Tibial artery (tissue), 4 donors: ENCODE data around the gene RGS7.

ENCODE experiments used
- DNase-seq, 2 donors: peaks; one replicate each; pipeline ENCODE4 v3.0.0-alpha.2; 2019
- H3K27ac ChIP-seq, 2 donors: fragments of 200-600 bp; sonication (generic) in 1 of 2; 1 replicate in 1 of 2; 2 replicates in 1 of 2; pipeline ENCODE4 v1.5.1; 2018 to 2019; ENCODE audit warnings: mild to moderate bottlenecking in 1 of 2
- H3K27me3 ChIP-seq, 2 donors: fragments of 200-600 bp; sonication (generic) in 1 of 2; one replicate each; pipeline versions ENCODE4 v1.5.1 to v1.6.0; 2016 to 2019
- H3K36me3 ChIP-seq, 3 donors: fragments of 200-600 bp; sonication (generic) in 2 of 3; one replicate each; pipeline ENCODE4 v1.5.1; 2016 to 2019; ENCODE audit warnings: mild to moderate bottlenecking in 2 of 3
- H3K4me1 ChIP-seq, 4 donors: fragments of 200-600 bp; sonication (generic) in 2 of 4; 1 replicate in 3 of 4; 2 replicates in 1 of 4; pipeline ENCODE4 v1.5.1; 2016 to 2019
- H3K4me3 ChIP-seq, 2 donors: fragments of 200-600 bp; sonication (generic) in 1 of 2; 1 replicate in 1 of 2; 2 replicates in 1 of 2; pipeline ENCODE4 v1.5.1; 2018 to 2019; ENCODE audit warnings: mild to moderate bottlenecking in 2 of 2
- H3K9me3 ChIP-seq, 3 donors: fragments of 200-600 bp; sonication (generic) in 1 of 3; one replicate each; pipeline ENCODE4 v1.5.1; 2016 to 2019
- CTCF ChIP-seq, 2 experiments: fragments of 200-600 bp in 1 of 2; fragments of 450-650 bp in 1 of 2; IDR thresholded peaks; one replicate each; pipeline ENCODE4 v1.5.1; 2017 to 2019; ENCODE audit warnings: antibody characterized with exemption in 2 of 2, mild to moderate bottlenecking in 1 of 2, moderate library complexity in 1 of 2
- intact Hi-C: fragments of 100-400 bp; cut with DNase I; formaldehyde crosslinking; loops from one replicate; pipeline ENCODE4 v1.15.0; 2023; ENCODE audit warnings: low total_unique reads

The RGS7 gene

GRCh38 chr1:240816472-240816871 lies 540.5 kb downstream of the RGS7 start:
- Histone ChIP-seq H3K36me3 (no peaks in the 10 kb centered on the region), H3K4me1 (no peaks in the 10 kb centered on the region), H3K4me3 (no peak overlapping the region), H3K27me3 (no peaks in the 10 kb centered on the region), H3K27ac (no peak overlapping the region), H3K9me3 (no peaks in the 10 kb centered on the region)
- no peak for TF ChIP-seq CTCF (IDR thresholded peaks at IDR 0.05)
- intact Hi-C loops = no loop called here
- no peak for DNase-seq

GRCh38 chr1:240813720-240814119 lies 543.3 kb downstream of the RGS7 start:
- Histone ChIP-seq H3K9me3 (no peaks in the 10 kb centered on the region), H3K36me3 (no peaks in the 10 kb centered on the region), H3K4me1 (no peaks in the 10 kb centered on the region), H3K27me3 (no peaks in the 10 kb centered on the region), H3K27ac (no peak overlapping the region), H3K4me3 (no peak overlapping the region)
- intact Hi-C loops = no loop called here
- DNase-seq = no peak
- no peak for TF ChIP-seq CTCF (IDR thresholded peaks at IDR 0.05)

- intact Hi-C loops = no loop called here
- TF ChIP-seq CTCF (IDR thresholded peaks at IDR 0.05) = no peak
- no peak for DNase-seq
These were observed 545.7 kb downstream of the RGS7 start for GRCh38 chr1:240811256-240811655.

GRCh38 chr1:240808381-240808780 lies 548.6 kb downstream of the RGS7 start:
- intact Hi-C loops = no loop called here
- Histone ChIP-seq H3K4me3 (no peak overlapping the region), H3K27ac (no peak overlapping the region), H3K36me3 (no peaks in the 10 kb centered on the region), H3K27me3 (no peaks in the 10 kb centered on the region), H3K4me1 (no peaks in the 10 kb centered on the region), H3K9me3 (no peaks in the 10 kb centered on the region)
- DNase-seq = no peak
- no peak for TF ChIP-seq CTCF (IDR thresholded peaks at IDR 0.05)

More at GRCh38 chr1:240811256-240811655, 545.7 kb downstream of the RGS7 start:
- Histone ChIP-seq H3K27me3 (no peaks in the 10 kb centered on the region), H3K9me3 (no peaks in the 10 kb centered on the region), H3K4me1 (no peaks in the 10 kb centered on the region), H3K27ac (no peak overlapping the region), H3K4me3 (no peak overlapping the region), H3K36me3 (no peaks in the 10 kb centered on the region)

GRCh38 chr1:240806200-240806745 lies 550.7 kb downstream of the RGS7 start:
- Histone ChIP-seq H3K36me3 (no peaks in the 10 kb centered on the region), H3K4me1 (no peaks in the 10 kb centered on the region), H3K4me3 (no peak overlapping the region), H3K27ac (no peak overlapping the region), H3K9me3 (no peaks in the 10 kb centered on the region), H3K27me3 (no peaks in the 10 kb centered on the region)
- DNase-seq = no peak
- intact Hi-C loops = no loop called here
- TF ChIP-seq CTCF (IDR thresholded peaks at IDR 0.05) = no peak

- intact Hi-C loops = no loop called here
- no peaks in the 10 kb centered on the region for H3K9me3 ChIP-seq
- no peak overlapping the region for H3K4me3 ChIP-seq
- no peak for DNase-seq
- H3K36me3 ChIP-seq = no peaks in the 10 kb centered on the region
- no peak for TF ChIP-seq CTCF (IDR thresholded peaks at IDR 0.05)
- no peaks in the 10 kb centered on the region for H3K4me1 ChIP-seq
- H3K27ac ChIP-seq = no peak overlapping the region
- no peaks in the 10 kb centered on the region for H3K27me3 ChIP-seq
These were observed 552.5 kb downstream of the RGS7 start for GRCh38 chr1:240804475-240804874.
